ENCODE data around the gene NDUFV3.
A peak's percentile ranks its signal among the peaks of the same experiment; 100 is the strongest.

The NDUFV3 gene

GRCh38 chr21:42892931-42893755 is at the start of gene NDUFV3:
TSS of gene NDUFV3 (plus strand) at chr21:42893309. CDS start at chr21:42893334, 25 bp downstream.
- DNase-seq: peak; percentile 100

- peak; percentile 50 for DNase-seq
These were observed 48.5 kb upstream of the NDUFV3 start for GRCh38 chr21:42844411-42845113.

- peak; percentile 53 for DNase-seq
These were observed 47.7 kb upstream of the NDUFV3 start for GRCh38 chr21:42845296-42845965.

GRCh38 chr21:42846221-42846620 is 46.9 kb upstream of the NDUFV3 start:
- DNase-seq: peak; percentile 58

GRCh38 chr21:42847051-42847707 is 45.9 kb upstream of the NDUFV3 start:
- DNase-seq: peak; percentile 58

GRCh38 chr21:42847726-42848125 is 45.4 kb upstream of the NDUFV3 start:
- peak; percentile 50 for DNase-seq

GRCh38 chr21:42848144-42848931 is 44.8 kb upstream of the NDUFV3 start:
- DNase-seq: peak; percentile 43

GRCh38 chr21:42848932-42849758 is 44.0 kb upstream of the NDUFV3 start:
- DNase-seq: no peak

- no peak for DNase-seq
These were observed 43.2 kb upstream of the NDUFV3 start for GRCh38 chr21:42849759-42850412.

GRCh38 chr21:42850463-42850862 is 42.6 kb upstream of the NDUFV3 start:
- DNase-seq: no peak

- no peak for DNase-seq
These were observed 42.2 kb upstream of the NDUFV3 start for GRCh38 chr21:42850866-42851391.

- no peak for DNase-seq
These were observed 41.1 kb upstream of the NDUFV3 start for GRCh38 chr21:42851812-42852665.

GRCh38 chr21:42852925-42853570 is 40.1 kb upstream of the NDUFV3 start:
- no peak for DNase-seq

GRCh38 chr21:42853621-42854020 is 39.5 kb upstream of the NDUFV3 start:
- DNase-seq: no peak

GRCh38 chr21:42854246-42855010 is 38.7 kb upstream of the NDUFV3 start:
- no peak for DNase-seq

GRCh38 chr21:42855171-42855936 is 37.8 kb upstream of the NDUFV3 start:
- no peak for DNase-seq

GRCh38 chr21:42855937-42856335 is 37.2 kb upstream of the NDUFV3 start:
- DNase-seq: no peak

Measured in activated effector memory CD4-positive, alpha-beta T cell treated with anti-CD3 and anti-CD28 coated beads, Interleukin-2, amount 50 U/mL, for 16 hours (primary cell).